Stimulated activated CD4-positive, alpha-beta T cell treated with anti-CD3 and anti-CD28 coated beads, Interleukin-4, amount 100 ng/mL, for 1 hour (primary cell): ENCODE measurements around the gene PCDHA1.
A peak's percentile ranks its signal among the peaks of the same experiment; 100 is the strongest.

Experiments used
- DNase-seq: peaks from one replicate; pipeline ENCODE4 v3.0.0-alpha.2; 2020

Gene PCDHA1

GRCh38 chr5:140926443-140927227 lies 140.7 kb downstream of the PCDHA1 start:
- peak; percentile 28 for DNase-seq

GRCh38 chr5:140927228-140927573 lies 141.3 kb downstream of the PCDHA1 start:
- DNase-seq, result no peak

GRCh38 chr5:140934964-140935606 lies 149.1 kb downstream of the PCDHA1 start:
- no peak for DNase-seq

GRCh38 chr5:140946578-140946977 lies 160.6 kb downstream of the PCDHA1 start:
- DNase-seq, result no peak

GRCh38 chr5:140951636-140952035 lies 165.7 kb downstream of the PCDHA1 start:
- no peak for DNase-seq

- no peak for DNase-seq
Measured at GRCh38 chr5:140953234-140953633, 167.3 kb downstream of the PCDHA1 start.

- DNase-seq, result no peak
Measured at GRCh38 chr5:140962190-140962589, 176.2 kb downstream of the PCDHA1 start.

- no peak for DNase-seq
Measured at GRCh38 chr5:140964356-140964755, 178.4 kb downstream of the PCDHA1 start.

- DNase-seq, result no peak
Measured at GRCh38 chr5:140965905-140966292, 180.0 kb downstream of the PCDHA1 start.

- DNase-seq, result no peak
Measured at GRCh38 chr5:140966293-140967225, 180.6 kb downstream of the PCDHA1 start, which contains the start of gene PCDHAC2. Gene PCDHAC2 (plus strand): TSS chr5:140966476. CDS start chr5:140966767, 291 bp downstream.

- no peak for DNase-seq
Measured at GRCh38 chr5:140967226-140967893, 181.4 kb downstream of the PCDHA1 start.

- no peak for DNase-seq
Measured at GRCh38 chr5:140969880-140970279, 183.9 kb downstream of the PCDHA1 start.

GRCh38 chr5:140973550-140973949 lies 187.6 kb downstream of the PCDHA1 start:
- DNase-seq, result no peak

GRCh38 chr5:140977003-140977402 lies 191.1 kb downstream of the PCDHA1 start:
- DNase-seq, result no peak

GRCh38 chr5:140978260-140978659 lies 192.3 kb downstream of the PCDHA1 start:
- no peak for DNase-seq

GRCh38 chr5:140978983-140979382 lies 193.0 kb downstream of the PCDHA1 start:
- no peak for DNase-seq

- no peak for DNase-seq
Measured at GRCh38 chr5:140982083-140982716, 196.3 kb downstream of the PCDHA1 start.

GRCh38 chr5:140986117-140986521 lies 200.2 kb downstream of the PCDHA1 start:
- no peak for DNase-seq

GRCh38 chr5:140988100-140988499 lies 202.2 kb downstream of the PCDHA1 start:
- no peak for DNase-seq

- DNase-seq, result no peak
Measured at GRCh38 chr5:140988608-140989007, 202.7 kb downstream of the PCDHA1 start.

- DNase-seq, result no peak
Measured at GRCh38 chr5:140989254-140990020, 203.5 kb downstream of the PCDHA1 start.
